ENCODE data around the gene CTNNA1.

DNA sequence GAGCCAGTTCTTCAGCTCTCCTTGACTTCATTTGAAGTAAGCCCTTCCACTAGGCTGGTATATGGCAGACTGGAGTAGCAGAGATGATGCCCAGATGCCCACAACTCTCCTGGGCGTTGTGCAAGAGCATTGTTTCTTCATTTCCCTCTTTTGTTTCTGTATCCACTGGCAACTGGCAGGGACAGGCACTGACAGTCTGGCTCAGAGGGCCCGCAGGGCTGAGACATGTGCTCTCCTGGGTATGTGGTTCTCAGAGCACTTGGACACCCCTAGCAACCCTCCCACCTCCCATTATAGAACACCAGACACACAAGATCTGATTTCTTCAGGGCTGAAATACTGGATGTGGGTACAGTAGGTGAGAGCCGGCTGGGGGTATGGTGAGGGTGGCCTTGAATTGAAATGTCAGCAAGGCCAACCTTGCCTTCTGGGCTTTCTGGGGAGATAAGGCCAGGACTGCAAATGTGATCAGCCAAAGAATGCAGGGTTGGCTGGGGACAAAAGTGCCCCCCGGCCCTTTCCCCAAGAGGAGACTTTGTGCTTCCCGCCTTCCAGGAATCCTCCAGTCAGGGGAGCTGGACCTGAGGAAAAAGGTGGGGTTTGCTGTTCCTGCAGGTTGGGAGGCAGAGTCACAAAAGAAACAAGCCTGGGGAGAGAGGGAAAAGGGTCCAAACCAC, 28.6 kb upstream of the CTNNA1 start:
- TF ChIP-seq, protein P1, sequence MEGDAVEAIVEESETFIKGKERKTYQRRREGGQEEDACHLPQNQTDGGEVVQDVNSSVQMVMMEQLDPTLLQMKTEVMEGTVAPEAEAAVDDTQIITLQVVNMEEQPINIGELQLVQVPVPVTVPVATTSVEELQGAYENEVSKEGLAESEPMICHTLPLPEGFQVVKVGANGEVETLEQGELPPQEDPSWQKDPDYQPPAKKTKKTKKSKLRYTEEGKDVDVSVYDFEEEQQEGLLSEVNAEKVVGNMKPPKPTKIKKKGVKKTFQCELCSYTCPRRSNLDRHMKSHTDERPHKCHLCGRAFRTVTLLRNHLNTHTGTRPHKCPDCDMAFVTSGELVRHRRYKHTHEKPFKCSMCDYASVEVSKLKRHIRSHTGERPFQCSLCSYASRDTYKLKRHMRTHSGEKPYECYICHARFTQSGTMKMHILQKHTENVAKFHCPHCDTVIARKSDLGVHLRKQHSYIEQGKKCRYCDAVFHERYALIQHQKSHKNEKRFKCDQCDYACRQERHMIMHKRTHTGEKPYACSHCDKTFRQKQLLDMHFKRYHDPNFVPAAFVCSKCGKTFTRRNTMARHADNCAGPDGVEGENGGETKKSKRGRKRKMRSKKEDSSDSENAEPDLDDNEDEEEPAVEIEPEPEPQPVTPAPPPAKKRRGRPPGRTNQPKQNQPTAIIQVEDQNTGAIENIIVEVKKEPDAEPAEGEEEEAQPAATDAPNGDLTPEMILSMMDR (IDR thresholded peaks at IDR 0.05) = no peak
- TF ChIP-seq POLR2A (IDR thresholded peaks at IDR 0.05) = no peak

All from right lobe of liver (tissue), 4 donors.